Activated CD4-positive, alpha-beta T cell treated with anti-CD3 and anti-CD28 coated beads for 1 hour (primary cell): ENCODE results near the gene ZFP30.
"Not testable (repeated sequence)": the region's sequence is repeated elsewhere in the genome, so short reads cannot be mapped to it uniquely, and the experiment has no call there.

Experiments
- DNase-seq: peaks from one replicate; pipeline ENCODE4 v3.0.0-alpha.2; 2020

Gene ZFP30

DNA sequence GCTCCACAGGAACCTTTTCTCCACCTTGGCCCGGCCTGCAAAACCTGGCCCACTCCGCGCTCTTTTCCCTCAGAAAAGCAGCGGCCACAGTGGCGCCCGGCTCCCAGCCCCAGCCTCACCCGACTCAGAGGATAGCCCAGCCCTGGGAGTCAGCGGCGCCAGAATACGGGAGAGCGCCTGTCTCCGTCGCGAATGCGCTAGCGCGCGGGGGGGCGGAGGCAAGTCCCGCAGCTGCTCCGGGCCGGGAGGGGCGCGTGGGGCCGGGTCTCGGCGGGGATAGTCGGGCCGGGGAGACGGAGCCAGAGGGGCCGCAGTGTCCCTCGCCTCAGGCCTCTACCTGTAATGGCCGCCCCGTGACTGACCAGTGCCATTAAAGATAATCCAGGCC, at the start of gene ZFP30:
Gene ZFP30, minus strand, starts transcription at position 165 of the 388 bp plus-strand sequence. CDS start 7,643 bp downstream, outside the sequence.
- peak; percentile 59 for DNase-seq

DNA sequence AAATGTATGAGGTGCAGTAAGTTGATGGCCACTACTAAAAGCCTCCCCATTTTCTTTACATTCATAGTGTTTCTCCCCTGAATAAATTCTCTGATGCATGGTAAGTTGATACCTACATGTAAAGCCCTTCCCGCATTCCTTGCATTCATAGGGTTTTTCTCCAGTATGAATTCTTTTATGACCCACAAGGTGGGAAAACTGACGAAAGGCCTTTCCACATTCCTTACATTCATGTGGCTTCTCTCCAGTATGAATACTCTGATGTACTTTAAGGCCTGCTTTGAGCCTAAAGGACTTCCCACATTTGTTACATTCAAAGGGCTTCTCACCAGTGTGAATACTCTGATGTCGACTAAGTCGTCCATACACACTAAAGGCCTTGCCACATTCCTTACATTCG, 43.8 kb upstream of the ZFP30 start:
- no peak for DNase-seq

DNA sequence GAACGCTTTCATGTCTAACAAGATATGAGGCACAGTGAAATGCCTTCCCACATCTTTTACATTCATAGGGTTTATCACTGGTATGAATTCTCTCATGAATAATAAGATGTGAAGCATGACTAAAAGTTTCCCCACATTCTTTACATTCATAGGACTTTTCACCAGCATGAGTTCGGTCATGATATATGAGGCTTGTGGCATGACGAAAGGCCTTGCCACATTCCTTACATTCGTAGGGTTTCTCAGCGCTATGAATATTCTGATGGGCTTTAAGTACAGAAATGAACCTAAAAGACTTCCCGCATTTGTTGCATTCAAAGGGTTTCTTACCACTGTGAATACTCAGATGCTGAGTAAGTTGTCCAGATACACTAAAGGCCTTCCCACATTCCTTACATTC, 43.0 kb upstream of the ZFP30 start:
- DNase-seq = no peak

DNA sequence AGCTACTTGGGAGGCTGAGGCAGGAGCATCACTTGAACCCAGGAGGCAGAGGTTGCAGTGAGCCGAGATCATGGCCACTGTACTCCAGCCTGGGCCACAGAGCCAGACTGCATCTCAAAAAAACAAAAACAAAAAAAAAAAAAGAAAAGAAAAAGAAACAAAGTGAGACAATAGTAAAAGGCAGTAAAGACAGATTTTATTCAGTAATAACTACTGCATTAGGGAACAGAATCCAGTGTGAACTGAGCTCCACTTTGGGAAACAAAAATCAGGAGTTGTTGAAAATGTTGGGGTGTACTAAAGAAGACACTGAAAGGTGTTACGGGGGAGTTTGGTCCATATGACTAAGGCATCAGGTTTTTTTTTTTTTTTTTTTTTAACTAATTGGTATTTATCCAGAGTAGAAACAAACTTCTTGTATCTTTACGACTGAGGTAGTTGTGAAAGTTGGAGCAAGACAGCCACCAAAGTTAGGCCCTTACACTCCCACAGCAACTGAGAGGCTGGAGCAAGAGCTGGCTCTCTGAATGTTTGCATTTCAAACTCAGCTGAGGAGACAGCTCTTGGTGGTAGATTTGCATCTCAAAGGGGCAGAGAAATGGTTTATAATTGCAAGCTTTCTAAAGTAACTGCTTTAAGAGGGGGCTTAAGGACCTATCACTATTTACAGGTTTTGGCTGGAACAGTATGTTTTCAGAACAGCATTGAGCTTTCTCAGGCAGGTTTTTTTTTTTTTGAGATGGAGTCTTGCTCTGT, 40.1 kb upstream of the ZFP30 start:
- no peak for DNase-seq

DNA sequence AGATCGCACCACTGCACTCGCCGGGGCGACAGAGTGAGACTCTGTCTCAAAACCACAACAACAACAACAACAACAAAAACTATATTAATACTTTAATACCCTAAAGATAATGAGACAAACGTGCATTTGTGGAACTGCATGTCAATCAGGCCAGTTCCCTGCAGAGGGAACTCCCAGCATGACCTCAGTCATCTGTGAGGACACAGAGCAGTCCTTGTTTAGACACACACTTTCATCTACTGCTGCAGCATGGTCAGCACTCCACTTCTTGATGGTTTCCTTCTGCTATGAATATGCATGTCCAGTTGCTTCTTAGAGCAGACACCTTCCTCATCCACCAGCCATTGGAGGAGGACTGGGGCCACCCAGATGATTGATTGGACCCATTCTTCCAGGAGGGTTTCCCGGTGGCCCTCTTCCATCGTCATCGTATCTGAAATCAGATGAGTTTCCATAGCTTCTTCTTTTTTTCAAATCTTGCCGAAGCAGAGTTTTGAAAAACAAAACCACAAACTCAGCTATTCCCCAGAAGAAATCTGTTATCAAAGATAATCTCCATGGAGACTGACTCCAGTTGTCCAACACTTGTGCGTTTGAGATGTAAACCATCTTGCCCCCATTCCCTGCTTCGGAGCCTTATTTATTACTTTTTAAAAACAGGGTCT, 37.8 kb upstream of the ZFP30 start:
- no peak for DNase-seq

DNA sequence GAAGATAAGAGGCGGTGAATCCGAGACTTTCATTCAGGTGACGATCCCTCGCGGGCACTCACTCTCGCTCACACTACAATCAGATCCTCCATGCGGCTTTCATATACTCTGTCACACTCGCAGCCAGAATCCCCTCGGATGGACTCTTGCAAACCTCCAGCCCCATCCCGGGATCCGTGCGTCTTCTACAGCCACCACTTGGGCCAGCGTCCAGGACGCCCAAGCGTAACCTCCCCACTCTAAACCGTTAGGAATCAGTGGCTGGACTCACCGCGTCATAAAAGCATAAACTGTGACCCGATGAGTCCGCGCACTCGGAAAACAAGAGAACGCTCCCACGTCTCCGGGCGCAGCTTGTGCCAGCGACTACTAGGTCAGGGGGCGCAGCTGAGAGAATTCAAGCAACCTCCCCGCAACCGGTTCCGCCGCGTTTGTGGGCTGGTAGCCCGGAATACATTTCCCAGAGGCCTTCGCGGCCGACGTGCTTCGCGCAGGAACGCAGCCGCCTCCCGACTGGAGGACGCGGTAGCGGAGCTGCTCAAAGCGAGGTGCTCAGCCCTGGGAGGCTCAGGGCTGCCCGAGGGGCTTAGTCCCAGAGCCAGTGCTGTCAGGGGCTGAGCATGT, 36.7 kb upstream of the ZFP30 start:
- DNase-seq = peak; percentile 72

DNA sequence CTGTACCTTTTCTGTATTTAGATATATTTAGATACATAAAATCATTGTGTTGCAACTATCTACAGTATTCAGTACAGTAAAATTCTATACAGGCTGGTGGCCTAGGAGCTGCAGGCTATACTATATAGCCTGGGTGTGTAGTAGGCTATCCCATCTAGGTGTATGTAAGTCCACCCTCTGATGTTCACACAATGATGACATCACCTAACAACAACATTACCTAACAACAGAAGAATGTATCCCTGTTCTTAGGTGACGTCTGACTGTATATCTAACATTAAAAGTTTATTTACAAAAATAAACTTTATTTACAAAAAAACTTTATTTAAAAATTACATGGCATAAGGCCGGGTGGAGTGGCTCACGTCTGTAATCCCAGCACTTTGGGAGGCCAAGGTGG, 28.3 kb upstream of the ZFP30 start:
- no peak for DNase-seq

DNA sequence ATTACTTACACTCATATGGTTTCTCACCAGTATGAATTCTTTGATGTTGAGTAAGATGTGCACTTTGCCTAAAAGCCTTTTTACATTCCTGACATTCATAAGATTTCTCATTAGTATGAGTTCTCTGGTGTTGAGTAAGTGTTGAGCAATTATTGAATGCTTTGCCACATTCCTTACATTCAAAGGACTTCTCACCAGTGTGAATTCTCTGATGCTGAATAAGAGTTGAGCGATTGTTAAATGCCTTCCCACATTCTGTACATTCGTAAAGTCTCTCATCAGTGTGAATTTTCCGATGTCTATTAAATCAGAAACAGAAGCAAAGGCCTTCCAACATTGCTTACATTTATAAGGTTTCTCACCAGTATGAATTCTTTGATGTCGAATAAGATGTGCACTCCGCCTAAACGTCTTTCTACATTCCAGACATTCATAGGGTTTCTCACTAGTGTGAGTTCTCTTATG, 14.2 kb upstream of the ZFP30 start:
- DNase-seq = no peak

DNA sequence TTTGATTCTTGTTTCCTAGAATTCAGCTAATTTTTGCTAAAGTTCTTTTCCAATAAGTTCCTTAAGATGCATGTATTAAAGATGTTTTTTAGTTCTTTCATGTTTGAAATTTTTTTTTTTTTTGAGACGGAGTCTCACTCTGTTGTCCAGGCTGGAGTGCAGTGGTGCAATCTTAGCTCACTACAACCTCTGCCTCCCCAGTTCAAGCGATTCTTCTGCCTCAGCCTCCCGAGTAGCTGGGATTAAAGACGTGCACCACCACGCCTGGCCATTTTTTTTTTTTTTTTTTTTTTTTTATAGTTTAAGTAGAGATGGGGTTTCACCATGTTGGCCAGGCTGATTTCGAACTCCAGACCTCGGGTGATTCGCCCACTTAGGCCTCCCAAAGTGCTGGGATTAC, 1.9 kb upstream of the ZFP30 start:
- not testable (repeated sequence) for DNase-seq

DNA sequence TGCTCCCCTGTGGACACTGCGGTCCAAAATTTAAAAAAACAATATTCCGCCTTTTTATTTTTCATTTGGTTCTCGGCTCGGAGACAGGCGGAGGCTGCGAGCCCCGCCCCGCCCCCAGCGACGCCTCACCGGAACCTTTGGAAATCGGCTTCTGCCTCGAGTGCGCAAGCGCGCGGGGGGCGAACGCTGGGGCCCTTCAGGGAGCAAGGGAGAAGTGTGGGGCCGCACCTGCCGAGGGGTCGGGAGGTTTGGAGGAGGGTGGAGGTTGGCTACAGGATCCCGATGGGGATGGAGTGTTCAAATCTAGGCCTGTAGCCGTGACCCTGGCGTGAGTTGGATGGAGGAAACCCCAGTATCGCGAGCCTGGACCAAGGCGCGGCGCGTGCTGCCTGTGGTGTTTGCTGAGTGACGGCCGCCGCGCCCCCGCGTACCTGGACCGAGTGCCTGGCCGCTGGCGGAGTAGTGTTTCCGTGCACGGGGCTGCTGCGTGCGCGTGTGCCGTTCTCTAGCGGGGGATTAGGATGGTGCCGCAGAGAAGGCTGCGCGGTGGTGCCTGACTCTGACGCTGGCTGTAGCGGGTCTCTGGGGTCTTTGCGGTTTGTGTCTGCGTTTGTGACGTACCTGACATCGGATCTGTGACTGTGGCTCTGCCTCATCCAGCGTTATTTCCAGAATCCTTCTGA, 565 bp upstream of the ZFP30 start:
- DNase-seq = peak; percentile 73

DNA sequence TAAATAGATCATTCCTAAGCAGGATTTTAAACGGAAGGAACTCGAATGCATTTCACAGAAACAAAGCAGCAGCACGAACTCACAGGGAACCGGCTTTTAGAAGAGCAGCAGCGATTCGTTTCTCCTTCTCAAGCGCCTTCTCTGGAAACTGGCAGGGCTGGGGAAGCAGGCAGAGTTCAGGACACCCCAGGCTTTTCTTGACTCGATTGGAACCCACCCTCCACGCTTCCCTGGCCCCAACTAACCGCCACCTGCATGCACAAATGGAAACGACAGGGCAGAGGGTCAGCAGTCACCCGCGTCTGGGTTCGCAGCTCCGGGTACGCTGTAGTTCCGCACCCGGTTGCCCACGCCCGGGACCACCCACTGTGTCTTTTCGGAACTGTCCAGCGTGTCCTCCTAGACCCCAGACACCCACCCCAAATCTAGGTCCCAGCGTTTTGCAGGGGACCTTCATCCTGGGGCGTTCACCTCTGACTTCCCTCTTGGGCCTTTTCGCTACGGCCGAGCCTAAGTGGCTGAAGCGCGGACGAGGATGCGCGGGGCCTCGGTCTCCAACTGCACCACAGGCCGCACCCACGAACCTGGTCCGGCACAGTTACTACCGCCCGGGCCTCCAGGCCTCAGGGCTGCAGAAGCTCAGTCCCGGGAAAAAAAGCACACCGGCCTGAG, 500 bp downstream of the ZFP30 start:
- DNase-seq = no peak

DNA sequence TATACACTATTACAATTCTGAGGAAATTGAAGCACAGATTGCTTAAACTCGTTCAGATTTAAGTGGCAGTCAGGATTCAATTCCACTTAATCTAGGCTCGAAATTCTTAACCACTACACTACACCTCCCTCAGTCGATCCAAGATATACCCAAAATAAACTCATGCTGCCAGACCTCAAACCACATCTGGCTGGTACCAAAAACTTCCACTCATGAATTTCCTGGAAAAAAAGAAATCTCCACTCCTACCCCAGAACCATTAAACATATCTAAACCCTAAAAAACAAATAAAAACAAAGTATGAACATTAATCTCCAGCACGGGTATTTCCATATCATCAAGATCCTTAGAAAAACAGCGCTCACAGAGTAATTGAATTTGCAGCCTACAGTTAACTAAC, 1.1 kb downstream of the ZFP30 start:
- no peak for DNase-seq

DNA sequence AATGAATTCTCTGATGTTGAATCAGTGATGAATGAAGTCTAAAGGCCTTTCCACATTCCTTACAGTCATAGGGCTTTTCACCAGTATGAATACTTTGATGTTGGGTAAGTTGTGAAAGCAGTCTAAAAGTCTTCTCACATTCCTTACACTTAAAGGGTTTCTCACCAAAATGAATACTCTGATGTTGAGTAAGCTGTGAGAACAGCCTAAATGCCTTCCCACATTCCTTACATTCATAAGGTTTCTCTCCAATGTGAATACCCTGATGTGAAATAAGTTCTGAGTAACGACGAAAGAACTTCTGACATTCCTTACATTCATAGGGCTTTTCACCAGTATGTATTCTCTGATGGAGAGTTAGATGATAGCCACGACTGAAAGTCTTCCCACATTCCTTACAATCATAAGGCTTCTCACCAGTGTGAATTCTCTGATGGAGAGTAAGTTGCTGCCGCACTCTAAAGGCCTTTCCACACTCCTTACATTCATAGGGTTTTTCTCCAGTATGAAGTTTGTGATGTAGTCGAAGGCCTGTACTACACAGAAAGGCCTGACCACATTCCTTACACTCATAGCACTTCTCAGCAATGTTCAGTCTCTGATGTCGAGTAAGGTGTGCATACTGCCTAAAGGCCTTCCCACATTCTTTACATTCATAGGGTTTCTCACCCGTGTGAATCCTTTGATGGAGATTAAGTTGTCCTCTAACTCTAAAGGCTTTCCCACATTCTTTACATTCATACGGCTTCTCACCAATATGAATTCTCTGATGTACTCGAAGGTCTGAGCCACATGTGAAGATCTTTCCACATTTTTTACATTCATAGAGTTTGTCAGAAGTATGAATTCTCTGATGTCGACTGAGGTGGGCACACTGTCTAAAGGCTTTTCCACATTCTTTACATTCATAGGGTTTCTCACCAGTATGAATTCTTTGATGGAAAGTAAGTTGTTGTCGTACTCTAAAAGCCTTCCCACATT, 19.9 kb downstream of the ZFP30 start:
- DNase-seq = no peak

DNA sequence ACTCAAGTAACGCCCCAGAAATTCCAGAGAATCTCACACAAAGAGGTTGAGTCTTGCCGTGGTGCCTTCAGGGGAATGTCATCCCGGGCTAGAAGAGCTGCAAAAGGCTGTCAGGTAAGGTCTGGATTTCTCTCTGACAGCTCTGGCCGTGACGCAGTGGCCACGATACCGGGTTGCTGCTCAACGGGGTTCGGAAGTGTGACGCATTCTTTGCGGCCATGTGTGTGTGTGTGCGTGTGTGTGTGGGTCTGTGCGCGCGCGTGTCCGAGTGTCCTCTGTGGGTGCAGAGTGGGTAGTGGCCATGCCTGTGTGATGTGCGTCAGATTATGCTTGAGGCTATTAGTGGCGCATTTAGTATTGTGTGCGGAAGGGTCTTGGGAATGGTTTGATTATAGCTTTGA, 60.3 kb downstream of the ZFP30 start:
- peak; percentile 37 for DNase-seq

DNA sequence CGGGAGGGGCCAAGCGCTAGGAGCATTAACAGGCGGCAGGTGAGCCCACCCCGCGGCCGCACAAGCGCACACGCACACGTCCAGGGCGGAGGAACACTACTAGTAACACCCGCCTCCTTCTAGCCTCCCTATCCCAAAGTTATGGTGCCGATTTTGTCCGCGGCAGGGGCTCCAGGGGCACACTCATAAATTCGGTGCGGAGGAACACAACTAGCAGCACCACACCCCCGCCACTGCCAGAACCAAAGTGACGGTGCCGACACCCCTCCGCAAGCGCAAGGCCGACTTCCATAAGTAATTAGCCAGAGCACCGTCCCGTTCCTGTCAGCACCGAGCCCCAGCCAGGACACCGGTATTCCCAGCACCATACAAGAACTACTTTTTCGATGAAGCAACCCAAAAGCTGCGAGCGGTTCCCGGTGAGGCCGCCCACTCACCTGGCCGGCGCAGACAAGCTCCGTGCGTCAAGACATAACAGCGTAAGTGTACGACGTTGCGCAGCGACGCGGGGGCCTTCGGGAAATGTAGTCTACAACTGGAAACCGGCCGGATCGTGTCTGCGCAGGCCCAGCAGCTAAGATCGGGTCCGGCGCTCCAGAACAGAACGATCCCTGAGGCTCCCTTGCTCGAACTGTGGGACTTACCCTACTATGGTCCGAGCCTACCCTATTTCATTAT, 60.8 kb downstream of the ZFP30 start, which contains the start of the genes ZNF540 and ZNF571:
Gene ZNF540, plus strand, starts transcription at position 573 of the 678 bp plus-strand sequence. CDS start 3,572 bp downstream, outside the sequence.
Gene ZNF571, minus strand, starts transcription at position 489 of the 678 bp plus-strand sequence. CDS start 8,116 bp downstream, outside the sequence.
- DNase-seq = peak; percentile 91

DNA sequence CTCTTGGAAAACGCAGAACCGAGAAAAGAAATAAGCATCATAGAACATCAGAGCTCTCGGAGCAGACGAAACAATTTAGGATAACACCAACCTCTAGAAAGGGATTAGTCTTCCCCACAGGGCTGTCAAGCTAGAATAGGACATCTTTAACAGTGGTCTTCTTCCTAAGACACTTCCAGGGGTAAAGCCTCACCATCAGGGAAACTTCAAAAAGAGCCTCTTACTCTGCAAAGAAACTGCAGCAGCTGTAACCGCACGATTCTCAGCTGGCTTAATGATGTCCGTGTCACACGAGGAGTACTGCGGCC, 61.3 kb downstream of the ZFP30 start:
- no peak for DNase-seq

DNA sequence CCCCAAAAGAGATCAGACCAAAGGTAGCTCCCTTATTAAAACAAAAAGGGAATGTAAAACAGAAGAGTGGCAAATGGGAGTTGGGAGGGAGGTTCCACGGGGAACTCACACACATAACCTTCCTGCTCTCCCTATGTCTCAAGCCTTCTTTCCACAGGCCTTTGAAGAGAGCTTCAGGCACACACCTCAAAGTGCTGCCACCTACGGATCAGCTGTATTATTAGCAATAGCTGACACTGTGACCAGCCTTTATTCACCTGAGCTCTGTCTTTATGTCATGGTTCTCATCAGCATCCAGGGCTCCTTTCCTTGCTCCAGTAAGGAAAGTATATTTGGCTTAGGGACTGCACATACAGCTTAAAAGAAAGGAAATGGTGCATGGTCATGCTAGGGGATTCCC, 71.9 kb downstream of the ZFP30 start:
- no peak for DNase-seq

DNA sequence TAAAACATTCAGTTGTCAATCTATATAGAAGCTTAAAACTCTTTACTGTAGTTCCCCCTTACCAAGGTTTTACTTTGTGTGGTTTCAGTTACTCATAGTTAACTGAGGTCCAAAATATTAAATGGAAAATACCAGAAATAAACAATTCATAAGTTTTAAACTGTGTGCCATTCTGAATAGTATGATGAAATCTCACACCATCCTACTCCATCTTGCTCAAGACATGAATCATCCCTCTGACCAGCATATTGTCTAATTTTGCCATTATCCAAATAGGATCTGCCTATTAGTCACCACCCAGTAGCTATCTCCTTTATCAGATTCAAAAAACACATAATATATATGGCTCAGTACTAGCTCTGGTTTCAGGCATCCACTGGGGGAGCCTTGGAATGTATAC, 83.1 kb downstream of the ZFP30 start:
- DNase-seq = no peak

DNA sequence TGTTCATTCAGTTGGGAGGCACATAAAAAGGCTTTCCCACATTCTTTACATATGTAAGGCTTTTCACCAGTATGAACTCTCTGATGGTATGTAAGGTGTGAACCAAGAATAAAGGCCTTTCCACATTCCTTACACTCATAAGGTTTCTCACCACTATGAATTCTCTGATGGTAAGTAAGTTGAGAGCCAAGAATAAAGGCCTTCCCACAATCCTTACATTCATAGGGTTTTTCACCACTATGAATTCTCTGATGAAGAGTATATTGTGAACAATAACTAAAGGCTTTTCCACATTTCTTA, 89.9 kb downstream of the ZFP30 start:
- no peak for DNase-seq

DNA sequence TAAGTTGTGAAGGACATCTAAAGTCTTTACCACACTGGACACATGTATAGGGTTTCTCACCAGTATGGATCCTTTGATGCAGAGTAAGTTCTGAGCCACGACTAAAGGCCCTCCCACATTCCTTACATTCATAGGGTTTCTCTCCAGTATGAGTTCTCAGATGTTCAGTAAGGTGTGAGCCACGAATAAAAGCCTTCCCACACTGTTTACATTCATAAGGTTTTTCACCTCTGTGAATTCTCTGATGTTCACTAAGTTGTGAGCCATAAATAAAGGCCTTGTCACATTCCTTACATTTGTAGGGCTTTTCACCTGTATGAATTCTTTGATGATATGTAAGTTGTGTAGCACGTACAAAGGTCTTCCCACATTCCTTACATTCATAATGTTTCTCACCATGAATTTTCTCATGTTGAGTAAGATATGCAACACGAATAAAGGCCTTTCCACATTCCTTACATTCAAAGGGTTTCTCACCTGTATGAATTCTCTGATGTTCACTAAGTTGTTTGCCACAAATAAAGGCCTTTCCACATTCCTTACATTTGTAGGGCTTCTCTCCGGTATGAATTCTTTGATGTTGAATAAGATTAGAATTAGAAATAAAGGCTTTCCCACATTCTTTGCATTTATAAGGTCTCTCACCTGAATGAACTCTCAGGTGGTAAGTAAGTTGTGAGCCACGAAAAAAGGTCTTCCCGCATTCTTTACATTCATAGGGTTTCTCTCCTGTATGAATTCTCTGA, 90.5 kb downstream of the ZFP30 start:
- no peak for DNase-seq
